Middle frontal gyrus (tissue), 1 donor: ENCODE results near the gene RBM38.
A peak's percentile ranks its signal among the peaks of the same experiment; 100 is the strongest.

ENCODE experiments used
- DNase-seq: peaks from one replicate; pipeline ENCODE4 v3.0.0-alpha.2; 2015; ENCODE audit warnings: low spot score; ENCODE audit errors: extremely low spot score

The RBM38 gene

GRCh38 chr20:57389695-57390603 lies 1.2 kb upstream of the RBM38 start:
- no peak for DNase-seq

DNA sequence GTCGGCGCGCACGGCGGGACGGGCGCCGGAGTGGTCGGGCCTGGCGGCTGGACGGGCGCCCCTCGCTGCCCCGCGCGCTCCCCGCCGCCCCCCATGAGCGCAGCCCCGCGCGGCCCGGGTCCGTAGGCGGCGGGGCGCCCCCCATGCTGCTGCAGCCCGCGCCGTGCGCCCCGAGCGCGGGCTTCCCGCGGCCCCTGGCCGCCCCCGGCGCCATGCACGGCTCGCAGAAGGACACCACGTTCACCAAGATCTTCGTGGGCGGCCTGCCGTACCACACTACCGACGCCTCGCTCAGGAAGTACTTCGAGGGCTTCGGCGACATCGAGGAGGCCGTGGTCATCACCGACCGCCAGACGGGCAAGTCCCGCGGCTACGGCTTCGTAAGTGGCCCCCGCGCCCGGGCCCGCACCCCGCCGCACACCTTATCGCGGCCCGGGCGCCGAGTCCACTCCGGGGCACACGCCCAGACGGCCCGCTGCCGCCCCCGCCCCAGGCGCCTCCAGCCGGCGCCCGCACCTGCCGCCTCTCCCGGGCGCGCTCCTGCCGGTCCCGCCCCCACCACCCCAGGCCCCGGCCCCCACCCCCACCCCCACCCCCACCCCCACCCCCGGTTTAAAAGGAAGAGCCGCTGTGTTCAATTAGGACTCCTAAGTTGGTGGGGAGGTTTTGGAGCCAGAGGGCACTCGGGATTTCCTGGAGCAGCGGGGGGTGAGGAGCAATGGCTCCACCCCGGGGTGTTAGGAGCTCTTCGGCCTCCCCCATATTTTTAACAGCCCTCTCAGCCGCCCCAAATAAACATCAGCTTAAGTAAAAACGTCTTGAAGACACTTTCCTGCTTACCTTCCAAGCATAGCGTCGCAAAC lies 474 bp downstream of the RBM38 start:
- no peak for DNase-seq

DNA sequence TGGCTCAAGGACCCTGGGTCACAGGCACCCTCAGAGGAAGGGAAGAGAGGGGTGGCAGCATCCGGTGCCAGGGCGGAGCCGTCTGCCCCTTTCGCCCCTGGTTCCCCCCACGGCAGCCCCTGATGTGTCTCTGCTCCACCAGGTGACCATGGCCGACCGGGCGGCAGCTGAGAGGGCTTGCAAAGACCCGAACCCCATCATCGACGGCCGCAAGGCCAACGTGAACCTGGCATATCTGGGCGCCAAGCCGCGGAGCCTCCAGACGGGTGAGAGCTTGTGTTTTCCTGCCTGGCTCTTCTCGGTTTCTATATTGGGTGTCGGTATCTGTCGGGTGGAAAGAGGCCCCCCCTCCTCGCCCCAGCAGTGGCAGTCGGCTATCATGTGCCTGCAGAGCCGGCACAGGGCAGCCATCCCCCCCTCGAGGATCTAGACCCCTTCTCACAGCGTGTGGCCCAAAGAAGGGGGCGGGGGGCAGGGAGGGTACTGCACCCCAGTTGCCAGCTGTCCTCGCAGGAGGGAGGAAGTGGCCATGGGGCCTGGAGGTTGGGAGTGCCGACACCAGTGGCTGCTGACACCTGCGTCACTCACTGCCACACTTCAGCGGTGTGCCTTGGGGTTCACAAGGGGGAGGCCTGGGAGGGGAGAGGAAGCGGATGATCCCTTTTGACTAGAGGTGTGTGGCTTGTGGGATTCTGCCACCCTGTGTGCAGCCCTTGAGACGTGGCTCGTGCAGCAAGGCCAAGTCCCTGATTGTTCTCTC lies 1.5 kb downstream of the RBM38 start:
- DNase-seq = no peak

GRCh38 chr20:57393321-57394120 lies 2.3 kb downstream of the RBM38 start:
- no peak for DNase-seq

DNA sequence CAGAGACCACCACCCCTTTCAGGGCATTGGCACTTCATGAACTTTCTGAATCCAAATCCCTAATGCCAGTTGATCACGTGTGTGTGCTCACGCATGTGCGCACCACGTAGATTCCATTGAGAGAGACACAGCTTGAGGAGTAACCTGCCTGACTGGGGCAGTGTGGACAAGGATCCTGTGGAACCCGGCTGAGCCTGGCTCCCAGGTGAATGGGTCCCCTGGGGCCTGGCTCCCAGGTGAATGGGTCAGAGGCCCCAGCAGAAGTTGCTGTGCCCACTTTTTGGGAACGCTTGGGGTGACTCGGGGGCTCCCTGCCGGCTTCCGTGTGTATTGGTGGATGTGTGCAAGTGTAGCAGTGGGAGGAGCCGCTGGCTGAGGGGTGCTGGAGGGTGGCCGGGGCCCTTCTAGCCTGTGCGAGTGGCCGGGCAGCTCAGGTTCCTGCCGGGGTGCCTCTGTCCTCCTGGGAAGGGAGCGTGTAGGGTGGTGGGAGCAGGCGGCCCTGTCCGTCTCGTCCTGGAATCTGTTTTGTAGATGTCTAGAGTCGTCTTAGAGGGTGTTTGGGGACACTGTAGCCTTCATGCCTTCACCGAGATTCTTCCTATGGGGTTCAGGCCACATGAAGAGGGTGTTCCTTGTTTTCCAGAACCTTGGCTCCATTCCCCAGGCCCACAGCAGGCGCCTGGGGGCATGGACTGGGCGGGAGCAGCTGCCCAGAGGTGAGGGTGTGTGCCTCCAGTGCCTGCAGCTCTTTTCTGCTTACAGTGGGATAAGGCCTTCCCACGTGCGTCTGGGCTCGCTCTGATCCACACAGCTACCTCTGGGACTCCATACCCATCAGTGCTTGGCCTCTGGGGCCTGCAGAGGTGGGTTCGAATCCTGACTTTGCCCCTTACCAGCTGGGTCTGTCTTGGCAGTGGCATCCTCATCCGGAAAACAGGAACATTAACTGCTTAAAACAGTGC lies 3.2 kb downstream of the RBM38 start:
- no peak for DNase-seq

DNA sequence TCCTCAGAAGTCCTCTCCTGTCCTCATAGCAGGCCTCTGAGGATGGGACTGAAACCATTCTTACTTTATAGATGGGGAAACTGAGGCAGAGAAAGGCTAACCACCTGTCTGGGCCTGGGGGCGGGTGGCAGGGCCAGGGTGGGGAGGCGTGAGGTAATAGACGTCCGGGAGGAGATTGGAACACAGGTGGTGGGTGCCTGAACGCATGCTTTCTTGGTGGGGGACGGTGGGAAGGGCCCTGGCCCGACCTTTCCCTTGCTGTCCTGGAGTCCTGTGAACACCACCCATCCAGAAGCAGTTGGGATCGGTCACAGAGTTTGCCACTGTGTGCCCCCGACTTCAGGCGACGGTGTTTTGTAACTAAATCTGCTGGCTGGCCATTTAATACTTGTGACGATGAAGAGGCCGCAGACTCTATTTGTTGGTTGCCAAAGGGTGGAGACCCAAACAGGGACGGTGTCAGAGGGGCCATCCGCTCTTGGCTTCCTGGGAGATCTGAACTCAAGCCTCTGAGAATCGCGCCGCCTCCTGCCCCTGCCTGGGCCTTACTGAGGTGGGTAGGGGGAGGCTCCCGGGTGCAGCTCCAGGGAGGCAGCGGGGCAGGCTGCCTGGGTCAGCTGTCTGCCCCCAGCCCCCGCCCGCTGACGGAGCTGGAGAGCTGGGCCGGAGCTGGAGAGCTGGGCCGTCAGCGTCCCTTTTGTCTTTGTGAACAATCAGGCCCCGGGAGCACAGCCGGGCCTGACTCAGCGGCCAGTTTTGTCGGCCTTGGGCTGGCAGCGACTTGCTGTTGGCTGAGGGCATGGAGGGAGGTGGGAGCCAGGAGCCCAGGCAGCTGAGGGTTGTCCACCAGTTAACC lies 4.1 kb downstream of the RBM38 start:
- DNase-seq = peak; percentile 87

- DNase-seq = no peak
Measured at GRCh38 chr20:57396212-57396983, 5.2 kb downstream of the RBM38 start.

GRCh38 chr20:57396984-57397692 lies 5.9 kb downstream of the RBM38 start:
- DNase-seq = no peak

GRCh38 chr20:57397693-57398108 lies 6.5 kb downstream of the RBM38 start:
- no peak for DNase-seq

GRCh38 chr20:57398231-57398821 lies 7.1 kb downstream of the RBM38 start:
- no peak for DNase-seq

DNA sequence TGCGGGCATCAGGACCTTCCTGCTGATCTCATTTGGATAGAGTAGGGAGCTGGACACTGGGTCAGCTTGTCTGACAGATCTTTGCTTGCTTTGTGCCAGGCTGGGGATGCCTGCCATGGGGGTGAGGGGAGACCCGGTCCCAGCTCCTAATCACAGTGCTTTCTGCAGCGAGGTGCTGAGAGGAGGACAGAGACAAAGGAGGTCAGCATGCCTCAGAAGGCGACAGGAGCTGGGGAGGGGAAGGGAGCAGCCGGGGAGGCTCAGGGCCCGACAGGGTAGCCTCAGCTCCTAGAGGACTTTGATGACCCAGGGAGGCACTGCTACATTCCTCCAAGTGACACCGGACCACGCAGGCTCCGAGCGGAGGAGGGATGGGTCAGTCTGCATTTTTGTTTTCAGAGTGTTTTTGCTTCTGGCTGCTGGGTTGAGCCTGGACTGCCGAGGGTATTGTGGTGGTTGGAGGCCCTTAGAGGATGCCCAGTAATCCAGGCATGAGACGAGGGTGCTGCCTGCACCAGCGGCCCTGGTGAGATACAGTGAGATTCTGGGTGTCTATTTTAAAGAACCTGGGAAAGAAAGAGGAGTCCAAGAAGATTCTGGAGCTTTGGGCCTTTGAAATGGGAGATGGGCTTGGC lies 7.8 kb downstream of the RBM38 start:
- no peak for DNase-seq

DNA sequence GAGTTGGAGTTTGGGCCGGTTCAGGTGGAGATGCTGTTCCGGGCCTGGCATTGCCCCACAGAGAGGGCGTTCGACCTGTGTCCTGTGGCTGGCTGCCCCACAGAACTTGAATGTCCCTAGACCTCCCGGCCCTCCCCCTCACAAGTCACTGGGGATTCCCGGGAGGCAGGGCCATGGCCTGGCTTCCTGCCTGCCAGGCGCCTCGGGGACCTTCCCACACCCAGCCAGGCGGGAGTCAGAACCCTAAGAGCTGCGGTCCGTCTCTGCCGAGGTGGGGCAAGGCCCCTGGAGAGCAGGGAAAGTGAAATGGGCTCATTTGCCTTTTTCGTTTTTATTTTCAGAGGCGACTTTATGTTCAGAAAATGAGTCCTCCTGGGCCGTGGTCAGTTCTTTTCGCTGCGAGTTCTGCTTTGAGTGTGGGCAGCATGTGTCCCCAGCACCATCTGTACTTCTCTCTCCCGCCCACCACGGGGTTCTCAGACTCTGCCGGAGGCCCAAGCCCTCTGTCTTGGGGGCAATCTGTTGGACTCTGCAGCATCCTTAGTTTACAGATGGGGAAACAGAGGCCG lies 8.5 kb downstream of the RBM38 start:
- DNase-seq = no peak

DNA sequence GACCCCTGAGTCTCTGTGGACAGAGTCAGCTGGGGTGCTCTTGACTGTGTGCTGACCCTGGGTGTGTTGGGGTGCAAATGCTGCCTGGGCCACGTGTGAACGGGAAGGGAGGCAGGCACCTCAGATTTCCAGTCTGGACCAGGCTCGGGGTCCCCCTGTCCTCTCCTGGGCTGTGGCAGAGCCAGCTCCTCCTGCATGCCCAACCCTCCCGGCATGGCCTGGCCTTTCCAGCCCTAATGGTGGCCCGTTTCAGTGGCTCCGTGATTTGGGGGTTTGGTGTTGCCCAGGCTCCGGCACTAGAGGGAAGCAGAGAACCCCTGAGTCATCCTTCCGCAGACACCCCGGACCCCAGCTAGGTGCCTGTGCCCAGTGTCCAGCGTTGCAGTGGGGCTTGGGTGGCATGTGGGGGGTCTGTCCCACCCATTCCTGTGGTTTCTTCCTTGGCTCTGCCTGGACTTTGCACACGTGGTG lies 9.1 kb downstream of the RBM38 start:
- DNase-seq = no peak

DNA sequence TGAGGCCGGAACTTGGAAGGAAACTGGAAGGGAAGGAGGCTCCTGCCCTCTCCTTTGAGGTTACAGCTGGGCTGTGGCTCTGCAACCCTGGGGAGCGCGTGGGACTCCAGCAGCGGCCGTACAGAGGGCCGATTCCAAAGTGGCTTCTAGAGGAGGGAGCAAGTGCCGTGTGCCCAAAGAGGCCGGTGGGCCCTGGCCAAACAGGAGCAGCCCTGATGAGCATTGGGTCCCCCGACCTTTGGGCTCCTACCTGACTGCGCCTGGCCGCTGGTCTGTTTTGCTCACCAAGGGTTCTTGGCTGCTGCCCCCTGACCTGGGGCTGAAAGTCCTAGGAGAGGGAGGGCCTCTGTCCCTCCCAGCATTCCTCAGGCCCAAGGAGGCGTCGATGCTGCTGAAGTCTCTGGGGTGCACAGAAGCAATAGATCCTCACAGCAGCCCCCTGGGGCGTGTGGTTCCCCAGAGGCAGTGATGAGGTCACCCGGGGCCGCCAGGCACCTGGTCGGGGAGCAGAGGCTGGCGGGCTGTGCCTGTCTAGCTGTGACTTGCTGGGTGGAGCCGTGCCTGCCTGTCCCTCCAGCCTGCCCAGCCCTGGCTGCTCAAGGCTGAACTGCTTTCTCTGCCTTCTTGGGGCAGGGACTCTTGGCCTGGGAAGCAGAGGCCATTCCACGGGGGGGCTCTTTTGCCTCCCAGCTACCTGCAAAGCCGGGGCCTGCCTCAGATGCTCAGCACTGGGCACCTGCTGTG lies 9.8 kb downstream of the RBM38 start:
- DNase-seq = no peak

DNA sequence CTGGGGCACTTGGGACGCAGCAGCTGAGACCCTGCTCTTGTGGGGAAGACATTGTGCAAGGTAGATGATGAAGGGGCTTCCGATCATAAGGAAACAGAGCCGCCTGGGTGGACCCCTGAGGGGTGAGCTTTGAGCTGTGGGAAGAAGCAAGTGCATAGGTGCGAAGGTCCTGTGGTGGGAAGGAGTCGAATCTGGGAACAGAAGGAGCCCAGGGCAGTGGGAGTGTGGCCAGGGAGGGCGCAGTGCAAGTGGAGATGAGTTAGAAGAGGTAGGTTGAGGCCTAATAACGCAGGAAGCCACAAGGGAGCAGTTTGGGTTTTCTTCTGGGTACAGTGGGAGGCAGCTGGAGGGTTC lies 10.3 kb downstream of the RBM38 start:
- DNase-seq = no peak
